ENCODE data around the gene LPGAT1. TPM values are rescaled to one million over a fixed set of nuclear protein-coding genes. Genes with fewer than 3 reads are reported as not detected.
A peak's percentile ranks its signal among the peaks of the same experiment; 100 is the strongest.
"Not testable (repeated sequence)": the region's sequence is repeated elsewhere in the genome, so short reads cannot be mapped to it uniquely, and the experiment has no call there.

The LPGAT1 gene
- polyA plus RNA-seq, 3 donors from 2014 or later, result 29.1 to 63.3 (median 46.9) TPM

GRCh38 chr1:211732293-211732980 lies 98.1 kb downstream of the LPGAT1 start:
- Mint-ChIP-seq H3K9me3 (no peaks in the 10 kb centered on the region), H3K4me3 (no peak overlapping the region), H3K4me1 (peaks cover 0 to 2% of the 10 kb centered on the region in 2 donors), H3K36me3 (no peaks in the 10 kb centered on the region), H3K27ac (no peak overlapping the region), H3K27me3 (ENCODE audit: low read depth in 3 of 3) (peaks cover 0 to 3% (median 2%) of the 10 kb centered on the region in 3 donors)
- no peak for DNase-seq

GRCh38 chr1:211731456-211732292 lies 98.9 kb downstream of the LPGAT1 start:
- Mint-ChIP-seq H3K4me1 (no peaks in the 10 kb centered on the region), H3K9me3 (no peaks in the 10 kb centered on the region), H3K36me3 (no peaks in the 10 kb centered on the region), H3K4me3 (no peak overlapping the region), H3K27ac (peak overlapping the region in 1 of 6 donors; percentile 59), H3K27me3 (ENCODE audit: low read depth in 3 of 3) (peaks cover 0 to 3% (median 2%) of the 10 kb centered on the region in 3 donors)
- no peak for DNase-seq

- DNase-seq, result no peak
- Mint-ChIP-seq H3K4me1 (no peaks in the 10 kb centered on the region), H3K27me3 (ENCODE audit: low read depth in 3 of 3) (peaks cover 0 to 3% (median 2%) of the 10 kb centered on the region in 3 donors), H3K36me3 (no peaks in the 10 kb centered on the region), H3K4me3 (no peak overlapping the region), H3K9me3 (no peaks in the 10 kb centered on the region), H3K27ac (no peak overlapping the region)
Observed at GRCh38 chr1:211730347-211730746, 100.2 kb downstream of the LPGAT1 start.

- H3K9me3 Mint-ChIP-seq, result no peaks in the 10 kb centered on the region
- H3K36me3 Mint-ChIP-seq, result no peaks in the 10 kb centered on the region
- peaks cover 0 to 3% (median 2%) of the 10 kb centered on the region in 3 donors for H3K27me3 Mint-ChIP-seq (ENCODE audit: low read depth in 3 of 3)
- H3K27ac Mint-ChIP-seq, result no peak overlapping the region
- H3K4me1 Mint-ChIP-seq, result no peaks in the 10 kb centered on the region
- DNase-seq, result no peak
- no peak overlapping the region for H3K4me3 Mint-ChIP-seq
Observed at GRCh38 chr1:211729238-211729637, 101.3 kb downstream of the LPGAT1 start.

- H3K27ac Mint-ChIP-seq, result no peak overlapping the region
- H3K4me1 Mint-ChIP-seq, result no peaks in the 10 kb centered on the region
- H3K9me3 Mint-ChIP-seq, result no peaks in the 10 kb centered on the region
- H3K36me3 Mint-ChIP-seq, result no peaks in the 10 kb centered on the region
- no peak for DNase-seq
- H3K4me3 Mint-ChIP-seq, result no peak overlapping the region
- H3K27me3 Mint-ChIP-seq (ENCODE audit: low read depth in 3 of 3), result peaks cover 0 to 3% (median 2%) of the 10 kb centered on the region in 3 donors
Observed at GRCh38 chr1:211726467-211726995, 104.0 kb downstream of the LPGAT1 start.

GRCh38 chr1:211724687-211725196 lies 105.8 kb downstream of the LPGAT1 start:
- H3K4me1 Mint-ChIP-seq, result no peaks in the 10 kb centered on the region
- H3K36me3 Mint-ChIP-seq, result no peaks in the 10 kb centered on the region
- H3K4me3 Mint-ChIP-seq, result no peak overlapping the region
- DNase-seq, result no peak
- peaks cover 1 to 3% (median 2%) of the 10 kb centered on the region in 3 donors for H3K27me3 Mint-ChIP-seq (ENCODE audit: low read depth in 3 of 3)
- H3K9me3 Mint-ChIP-seq, result no peaks in the 10 kb centered on the region
- H3K27ac Mint-ChIP-seq, result no peak overlapping the region

- Mint-ChIP-seq H3K4me3 (no peak overlapping the region), H3K27me3 (ENCODE audit: low read depth in 3 of 3) (peaks cover 1 to 3% (median 2%) of the 10 kb centered on the region in 3 donors), H3K36me3 (no peaks in the 10 kb centered on the region), H3K27ac (no peak overlapping the region), H3K9me3 (no peaks in the 10 kb centered on the region), H3K4me1 (no peaks in the 10 kb centered on the region)
- no peak for DNase-seq
Observed at GRCh38 chr1:211723273-211723672, 107.3 kb downstream of the LPGAT1 start.

GRCh38 chr1:211722277-211723175 lies 108.0 kb downstream of the LPGAT1 start:
- Mint-ChIP-seq H3K9me3 (no peaks in the 10 kb centered on the region), H3K36me3 (no peaks in the 10 kb centered on the region), H3K27ac (no peak overlapping the region), H3K4me3 (no peak overlapping the region), H3K4me1 (no peaks in the 10 kb centered on the region), H3K27me3 (ENCODE audit: low read depth in 3 of 3) (peaks cover 1 to 3% (median 2%) of the 10 kb centered on the region in 3 donors)
- DNase-seq, result no peak

- not testable (repeated sequence) for H3K27ac Mint-ChIP-seq; H3K9me3 Mint-ChIP-seq; DNase-seq; H3K36me3 Mint-ChIP-seq; H3K4me3 Mint-ChIP-seq; H3K27me3 Mint-ChIP-seq (ENCODE audit: low read depth in 3 of 3); H3K4me1 Mint-ChIP-seq
Observed at GRCh38 chr1:211716555-211716954, 114.0 kb downstream of the LPGAT1 start.

GRCh38 chr1:211715971-211716370 lies 114.6 kb downstream of the LPGAT1 start:
- Mint-ChIP-seq H3K4me3 (no peak overlapping the region), H3K9me3 (no peaks in the 10 kb centered on the region), H3K4me1 (no peaks in the 10 kb centered on the region), H3K27me3 (ENCODE audit: low read depth in 3 of 3) (peaks cover 0 to 1% (median 1%) of the 10 kb centered on the region in 3 donors), H3K27ac (no peak overlapping the region), H3K36me3 (no peaks in the 10 kb centered on the region)
- DNase-seq, result no peak

- H3K27me3 Mint-ChIP-seq (ENCODE audit: low read depth in 3 of 3), result no peaks in the 10 kb centered on the region
- H3K4me3 Mint-ChIP-seq, result no peak overlapping the region
- no peaks in the 10 kb centered on the region for H3K4me1 Mint-ChIP-seq
Observed at GRCh38 chr1:211714154-211714553, 116.4 kb downstream of the LPGAT1 start.

GRCh38 chr1:211713231-211713630 lies 117.3 kb downstream of the LPGAT1 start:
- no peak overlapping the region for H3K4me3 Mint-ChIP-seq
- H3K27me3 Mint-ChIP-seq (ENCODE audit: low read depth in 3 of 3), result no peaks in the 10 kb centered on the region
- no peak for DNase-seq
- no peaks in the 10 kb centered on the region for H3K36me3 Mint-ChIP-seq
- peak overlapping the region in 1 of 6 donors; percentile 19 for H3K27ac Mint-ChIP-seq
- no peaks in the 10 kb centered on the region for H3K9me3 Mint-ChIP-seq
- no peaks in the 10 kb centered on the region for H3K4me1 Mint-ChIP-seq

More at GRCh38 chr1:211714154-211714553, 116.4 kb downstream of the LPGAT1 start:
- Mint-ChIP-seq H3K9me3 (no peaks in the 10 kb centered on the region), H3K27ac (no peak overlapping the region), H3K36me3 (no peaks in the 10 kb centered on the region)
- no peak for DNase-seq

- DNase-seq, result no peak
- Mint-ChIP-seq H3K36me3 (no peaks in the 10 kb centered on the region), H3K4me1 (no peaks in the 10 kb centered on the region), H3K4me3 (no peak overlapping the region), H3K9me3 (no peaks in the 10 kb centered on the region), H3K27ac (no peak overlapping the region), H3K27me3 (ENCODE audit: low read depth in 3 of 3) (no peaks in the 10 kb centered on the region)
Observed at GRCh38 chr1:211711315-211711705, 119.3 kb downstream of the LPGAT1 start.

All from immature natural killer cell (primary cell).